Measurements from ENCODE around the gene OTOGL. TPM values are rescaled to one million over a fixed set of nuclear protein-coding genes. Genes with fewer than 3 reads are reported as not detected.
A peak's percentile ranks its signal among the peaks of the same experiment; 100 is the strongest.

OTOGL gene
- total and polyA plus RNA-seq, 4 donors: 0.54 to 0.99 (median 0.57) TPM

GRCh38 chr12:80173083-80173864, 73.9 kb downstream of the OTOGL start:
- Histone ChIP-seq H3K4me3 (ENCODE audit: low read depth, low read length) (no peak overlapping the region), H3K36me3 (ENCODE audit: control insufficient read depth, insufficient read depth, low read length) (no peaks in the 10 kb centered on the region), H3K27me3 (ENCODE audit: control insufficient read depth, insufficient read depth, low read length) (no peaks in the 10 kb centered on the region), H3K4me1 (ENCODE audit: control insufficient read depth, insufficient read depth, low read length) (no peaks in the 10 kb centered on the region), H3K27ac (ENCODE audit: low read depth, low read length) (no peak overlapping the region), H3K9me3 (ENCODE audit: control insufficient read depth, insufficient read depth, low read length) (no peaks in the 10 kb centered on the region)
- no peak for DNase-seq (ENCODE audit: low read depth in 4 of 6, low spot score in 6 of 6)
- WGBS (ENCODE audit: insufficient coverage): no CpG with 5 or more reads among the region's 5 CpGs

- no peak for DNase-seq (ENCODE audit: low read depth in 4 of 6, low spot score in 6 of 6)
- WGBS (ENCODE audit: insufficient coverage): no CpG with 5 or more reads among the region's 2 CpGs
- Histone ChIP-seq H3K36me3 (ENCODE audit: control insufficient read depth, insufficient read depth, low read length) (no peaks in the 10 kb centered on the region), H3K4me1 (ENCODE audit: control insufficient read depth, insufficient read depth, low read length) (no peaks in the 10 kb centered on the region), H3K27ac (ENCODE audit: low read depth, low read length) (no peak overlapping the region), H3K9me3 (ENCODE audit: control insufficient read depth, insufficient read depth, low read length) (no peaks in the 10 kb centered on the region), H3K4me3 (ENCODE audit: low read depth, low read length) (no peak overlapping the region), H3K27me3 (ENCODE audit: control insufficient read depth, insufficient read depth, low read length) (no peaks in the 10 kb centered on the region)
Measured at GRCh38 chr12:80175307-80175930, 76.1 kb downstream of the OTOGL start.

- Histone ChIP-seq H3K27ac (ENCODE audit: low read depth, low read length) (no peak overlapping the region), H3K9me3 (ENCODE audit: control insufficient read depth, insufficient read depth, low read length) (no peaks in the 10 kb centered on the region), H3K4me3 (ENCODE audit: low read depth, low read length) (no peak overlapping the region), H3K27me3 (ENCODE audit: control insufficient read depth, insufficient read depth, low read length) (no peaks in the 10 kb centered on the region), H3K4me1 (ENCODE audit: control insufficient read depth, insufficient read depth, low read length) (no peaks in the 10 kb centered on the region), H3K36me3 (ENCODE audit: control insufficient read depth, insufficient read depth, low read length) (no peaks in the 10 kb centered on the region)
- no CpG with 5 or more reads among the region's 2 CpGs for WGBS (ENCODE audit: insufficient coverage)
- no peak for DNase-seq (ENCODE audit: low read depth in 4 of 6, low spot score in 6 of 6)
Measured at GRCh38 chr12:80176706-80177105, 77.4 kb downstream of the OTOGL start.

GRCh38 chr12:80178846-80179245, 79.5 kb downstream of the OTOGL start:
- Histone ChIP-seq H3K9me3 (ENCODE audit: control insufficient read depth, insufficient read depth, low read length) (no peaks in the 10 kb centered on the region), H3K36me3 (ENCODE audit: control insufficient read depth, insufficient read depth, low read length) (no peaks in the 10 kb centered on the region), H3K27me3 (ENCODE audit: control insufficient read depth, insufficient read depth, low read length) (no peaks in the 10 kb centered on the region), H3K4me3 (ENCODE audit: low read depth, low read length) (no peak overlapping the region), H3K4me1 (ENCODE audit: control insufficient read depth, insufficient read depth, low read length) (no peaks in the 10 kb centered on the region), H3K27ac (ENCODE audit: low read depth, low read length) (no peak overlapping the region)
- 86% methylated on average over 2 of the region's 3 CpGs for WGBS (ENCODE audit: insufficient coverage)
- DNase-seq (ENCODE audit: low read depth in 4 of 6, low spot score in 6 of 6): no peak

GRCh38 chr12:80183939-80184338, 84.6 kb downstream of the OTOGL start:
- H3K4me3 ChIP-seq (ENCODE audit: low read depth, low read length): no peak overlapping the region
- H3K9me3 ChIP-seq (ENCODE audit: control insufficient read depth, insufficient read depth, low read length): no peaks in the 10 kb centered on the region
- no peak overlapping the region for H3K27ac ChIP-seq (ENCODE audit: low read depth, low read length)
- no peak for DNase-seq (ENCODE audit: low read depth in 4 of 6, low spot score in 6 of 6)
- no peaks in the 10 kb centered on the region for H3K36me3 ChIP-seq (ENCODE audit: control insufficient read depth, insufficient read depth, low read length)
- H3K4me1 ChIP-seq (ENCODE audit: control insufficient read depth, insufficient read depth, low read length): no peaks in the 10 kb centered on the region
- 100% methylated on average over 2 of the region's 2 CpGs for WGBS (ENCODE audit: insufficient coverage)
- no peaks in the 10 kb centered on the region for H3K27me3 ChIP-seq (ENCODE audit: control insufficient read depth, insufficient read depth, low read length)

GRCh38 chr12:80184926-80185325, 85.6 kb downstream of the OTOGL start:
- Histone ChIP-seq H3K4me3 (ENCODE audit: low read depth, low read length) (no peak overlapping the region), H3K27me3 (ENCODE audit: control insufficient read depth, insufficient read depth, low read length) (no peaks in the 10 kb centered on the region), H3K27ac (ENCODE audit: low read depth, low read length) (no peak overlapping the region), H3K36me3 (ENCODE audit: control insufficient read depth, insufficient read depth, low read length) (no peaks in the 10 kb centered on the region), H3K9me3 (ENCODE audit: control insufficient read depth, insufficient read depth, low read length) (no peaks in the 10 kb centered on the region), H3K4me1 (ENCODE audit: control insufficient read depth, insufficient read depth, low read length) (no peaks in the 10 kb centered on the region)
- no peak for DNase-seq (ENCODE audit: low read depth in 4 of 6, low spot score in 6 of 6)
- no CpG with 5 or more reads among the region's 2 CpGs for WGBS (ENCODE audit: insufficient coverage)

- peak; percentile 62 to 92 (median 74) for DNase-seq (ENCODE audit: low read depth in 4 of 6, low spot score in 6 of 6)
- Histone ChIP-seq H3K36me3 (ENCODE audit: control insufficient read depth, insufficient read depth, low read length) (no peaks in the 10 kb centered on the region), H3K27ac (ENCODE audit: low read depth, low read length) (peak overlapping the region; percentile 73), H3K4me1 (ENCODE audit: control insufficient read depth, insufficient read depth, low read length) (no peaks in the 10 kb centered on the region), H3K9me3 (ENCODE audit: control insufficient read depth, insufficient read depth, low read length) (no peaks in the 10 kb centered on the region), H3K4me3 (ENCODE audit: low read depth, low read length) (no peak overlapping the region), H3K27me3 (ENCODE audit: control insufficient read depth, insufficient read depth, low read length) (no peaks in the 10 kb centered on the region)
- WGBS (ENCODE audit: insufficient coverage): no CpG with 5 or more reads among the region's 2 CpGs
Measured at GRCh38 chr12:80186727-80187217, 87.4 kb downstream of the OTOGL start.

GRCh38 chr12:80187660-80188090, 88.3 kb downstream of the OTOGL start:
- WGBS (ENCODE audit: insufficient coverage): 60% methylated on average over 2 of the region's 2 CpGs
- Histone ChIP-seq H3K27me3 (ENCODE audit: control insufficient read depth, insufficient read depth, low read length) (no peaks in the 10 kb centered on the region), H3K36me3 (ENCODE audit: control insufficient read depth, insufficient read depth, low read length) (no peaks in the 10 kb centered on the region), H3K27ac (ENCODE audit: low read depth, low read length) (peak overlapping the region; percentile 73), H3K4me3 (ENCODE audit: low read depth, low read length) (no peak overlapping the region), H3K9me3 (ENCODE audit: control insufficient read depth, insufficient read depth, low read length) (no peaks in the 10 kb centered on the region), H3K4me1 (ENCODE audit: control insufficient read depth, insufficient read depth, low read length) (no peaks in the 10 kb centered on the region)
- peak in 2 of 6 donors; percentile 13 to 54 for DNase-seq (ENCODE audit: low read depth in 4 of 6, low spot score in 6 of 6)

- H3K27ac ChIP-seq (ENCODE audit: low read depth, low read length): no peak overlapping the region
- no CpG with 5 or more reads among the region's 2 CpGs for WGBS (ENCODE audit: insufficient coverage)
- no peaks in the 10 kb centered on the region for H3K27me3 ChIP-seq (ENCODE audit: control insufficient read depth, insufficient read depth, low read length)
- no peak overlapping the region for H3K4me3 ChIP-seq (ENCODE audit: low read depth, low read length)
- H3K9me3 ChIP-seq (ENCODE audit: control insufficient read depth, insufficient read depth, low read length): no peaks in the 10 kb centered on the region
- DNase-seq (ENCODE audit: low read depth in 4 of 6, low spot score in 6 of 6): no peak
- H3K36me3 ChIP-seq (ENCODE audit: control insufficient read depth, insufficient read depth, low read length): no peaks in the 10 kb centered on the region
- H3K4me1 ChIP-seq (ENCODE audit: control insufficient read depth, insufficient read depth, low read length): no peaks in the 10 kb centered on the region
Measured at GRCh38 chr12:80188576-80188975, 89.2 kb downstream of the OTOGL start.

GRCh38 chr12:80189241-80189640, 89.9 kb downstream of the OTOGL start:
- no peaks in the 10 kb centered on the region for H3K9me3 ChIP-seq (ENCODE audit: control insufficient read depth, insufficient read depth, low read length)
- no peaks in the 10 kb centered on the region for H3K27me3 ChIP-seq (ENCODE audit: control insufficient read depth, insufficient read depth, low read length)
- H3K36me3 ChIP-seq (ENCODE audit: control insufficient read depth, insufficient read depth, low read length): no peaks in the 10 kb centered on the region
- DNase-seq (ENCODE audit: low read depth in 4 of 6, low spot score in 6 of 6): no peak
- no peak overlapping the region for H3K4me3 ChIP-seq (ENCODE audit: low read depth, low read length)
- H3K27ac ChIP-seq (ENCODE audit: low read depth, low read length): no peak overlapping the region
- H3K4me1 ChIP-seq (ENCODE audit: control insufficient read depth, insufficient read depth, low read length): no peaks in the 10 kb centered on the region
